HCT116 (cell line): ENCODE results near the gene SMIM32. TPM values are rescaled to one million over a fixed set of nuclear protein-coding genes. Genes with fewer than 3 reads are reported as not detected.

Experiments
- ATAC-seq: fragments of 200-7000 bp; cut with Tn5 transposase; 2 replicates; pipeline ENCODE4 v1.9.1; 2020; ENCODE audit warnings: mild to moderate bottlenecking, moderate library complexity
- BruUV-seq: library from RNA; stranded (reverse); fragments of 400-500 nt; replicated peaks from 2 replicates; lab custom pipeline; 2021; lab: Mats Ljungman, UMichigan
- CTCF ChIA-PET: fragments of 300-600 bp; sonication (Branson Sonifier 250); formaldehyde crosslinking; loops from one replicate; lab custom pipeline; 2021; ENCODE audit warnings: antibody characterized with exemption; lab: Charles Lee
- POLR2A ChIA-PET: fragments of 300-600, 350-600 bp; sonication (Branson Sonifier 250); formaldehyde crosslinking; loops from one replicate; lab custom pipeline; 2021; ENCODE audit warnings: antibody characterized with exemption; lab: Charles Lee
- RAD21 ChIA-PET, 2 experiments: fragments of 300-600 bp; sonication (Branson Sonifier 250); formaldehyde crosslinking; loops; one replicate each; lab custom pipeline; 2023; ENCODE audit warnings: low total read pairs in 2 of 2; ENCODE audit not compliant: uncharacterized antibody in 2 of 2, unreplicated experiment in 2 of 2, low non-redundant PET in 1 of 2; lab: Charles Lee
- DNase-seq: peaks from one replicate; pipeline ENCODE4 v3.0.0-alpha.2; 2010; ENCODE audit warnings: low read depth, low spot score
- H2AFZ ChIP-seq: fragments of 200-600 bp; shearing (Covaris generic), sonication (generic); 2 replicates; pipeline ENCODE4 v1.6.1; 2017; ENCODE audit warnings: low read depth, mixed run types, mixed read lengths, antibody characterized with exemption, low read length; ENCODE audit not compliant: poor library complexity, severe bottlenecking
- H3K27ac ChIP-seq: 2 replicates; pipeline ENCODE4 v1.5.1; 2012; ENCODE audit warnings: low read depth, low read length
- H3K27me3 ChIP-seq: fragments of 200-600 bp; sonication (generic); 2 replicates; pipeline ENCODE4 v1.6.1; 2016; ENCODE audit warnings: mixed run types, low read length, mixed read lengths; ENCODE audit not compliant: insufficient read depth
- H3K36me3 ChIP-seq, 2 experiments: fragments of 200-500 bp in 1 of 2; fragments of 200-600 bp in 1 of 2; sonication (Bioruptor generic) in 1 of 2; sonication (generic) in 1 of 2; 2 replicates each; pipeline versions ENCODE4 v1.5.1 to v1.6.1; 2014 to 2016; ENCODE audit warnings: low read length in 2 of 2, inconsistent platforms in 1 of 2, mixed read lengths in 1 of 2, mixed run types in 1 of 2; ENCODE audit not compliant: insufficient read depth in 2 of 2, control insufficient read depth in 1 of 2
- H3K4me1 ChIP-seq, 2 experiments: fragments of 200-600 bp in 1 of 2; sonication (generic) in 1 of 2; 2 replicates each; pipeline versions ENCODE4 v1.5.1 to v1.6.1; 2012 to 2017; ENCODE audit warnings: low read length in 2 of 2, inconsistent platforms in 1 of 2, mild to moderate bottlenecking in 1 of 2, mixed read lengths in 1 of 2, mixed run types in 1 of 2, moderate library complexity in 1 of 2; ENCODE audit not compliant: insufficient read depth in 2 of 2, control insufficient read depth in 1 of 2
- H3K4me2 ChIP-seq: fragments of 200-600 bp; sonication (generic); 2 replicates; pipeline ENCODE4 v1.6.1; 2017; ENCODE audit warnings: mixed run types, low read length, mixed read lengths
- H3K4me3 ChIP-seq, 2 experiments: fragments of 200-600 bp in 1 of 2; sonication (generic) in 1 of 2; replicated peaks in 1 of 2; 2 replicates each; pipeline ENCODE4 v1.5.1; 2011 to 2016; ENCODE audit warnings: low read length in 2 of 2, control low read depth in 1 of 2, low read depth in 1 of 2, mild to moderate bottlenecking in 1 of 2, mixed read lengths in 1 of 2, mixed run types in 1 of 2
- H3K79me2 ChIP-seq: fragments of 200-600 bp; sonication (generic); 2 replicates; pipeline ENCODE4 v1.6.1; 2017; ENCODE audit warnings: mild to moderate bottlenecking, mixed run types, low read length, moderate library complexity, mixed read lengths; ENCODE audit not compliant: insufficient read depth
- H3K9ac ChIP-seq: fragments of 200-600 bp; sonication (generic); 2 replicates; pipeline ENCODE4 v1.6.1; 2016; ENCODE audit warnings: low read length, mixed read lengths
- H3K9me2 ChIP-seq: fragments of 200-600 bp; sonication (generic), shearing (Covaris generic); 2 replicates; pipeline ENCODE4 v1.6.1; 2017; ENCODE audit warnings: mixed run types, mild to moderate bottlenecking, moderate library complexity; ENCODE audit not compliant: insufficient read depth
- H3K9me3 ChIP-seq, 2 experiments: fragments of 200-500 bp in 1 of 2; fragments of 200-600 bp in 1 of 2; sonication (Bioruptor generic) in 1 of 2; sonication (generic) in 1 of 2; 2 replicates each; pipeline ENCODE4 v1.6.1; 2014 to 2017; ENCODE audit warnings: low read length in 2 of 2, mixed read lengths in 2 of 2, inconsistent platforms in 1 of 2, low read depth in 1 of 2, mild to moderate bottlenecking in 1 of 2, mixed run types in 1 of 2, moderate library complexity in 1 of 2; ENCODE audit not compliant: control insufficient read depth in 1 of 2, insufficient read depth in 1 of 2
- H4K20me1 ChIP-seq: fragments of 200-600 bp; sonication (generic), shearing (Covaris generic); 2 replicates; pipeline ENCODE4 v1.6.1; 2017; ENCODE audit warnings: mixed run types, mild to moderate bottlenecking, moderate library complexity; ENCODE audit not compliant: insufficient read depth
- CBX3 ChIP-seq: IDR thresholded peaks from 2 replicates; pipeline ENCODE4 v1.6.1; 2012; ENCODE audit warnings: low read depth
- CTCF ChIP-seq, 3 experiments: fragments of 200-600 bp in 1 of 3; sonication (generic) in 1 of 3; IDR thresholded peaks in 2 of 3; conservative IDR thresholded peaks in 1 of 3; 2 replicates each; pipeline ENCODE4 v1.5.1; 2012 to 2017; ENCODE audit warnings: low read depth in 2 of 3, low read length in 2 of 3, antibody characterized with exemption in 1 of 3, borderline replicate concordance in 1 of 3, control low read depth in 1 of 3, mild to moderate bottlenecking in 1 of 3, mixed read lengths in 1 of 3, mixed run types in 1 of 3, moderate library complexity in 1 of 3; ENCODE audit not compliant: insufficient read depth in 1 of 3
- EGR1 ChIP-seq: IDR thresholded peaks from 2 replicates; pipeline ENCODE4 v1.6.1; 2012; ENCODE audit warnings: low read depth
- EZH2phosphoT487 ChIP-seq: fragments of 200-600 bp; IDR thresholded peaks from 2 replicates; pipeline ENCODE4 v1.6.1; 2018; ENCODE audit warnings: antibody characterized with exemption, borderline replicate concordance
- FOSL1 ChIP-seq: IDR thresholded peaks from 2 replicates; pipeline ENCODE4 v1.6.1; 2012; ENCODE audit warnings: low read depth
- MAX ChIP-seq: IDR thresholded peaks from 2 replicates; pipeline ENCODE4 v1.6.1; 2012
- RAD21 ChIP-seq: IDR thresholded peaks from 2 replicates; pipeline ENCODE4 v1.6.1; 2012; ENCODE audit warnings: low read depth, mild to moderate bottlenecking
- REST ChIP-seq: IDR thresholded peaks from 2 replicates; pipeline ENCODE4 v1.6.1; 2012; ENCODE audit warnings: low read depth
- intact Hi-C: fragments of 100-400 bp; cut with micrococcal nuclease; formaldehyde crosslinking; loops from 2 replicates; pipeline ENCODE4 v1.10.0; 2022
- total RNA-seq: library from RNA; stranded (reverse); gene quantifications from one replicate; pipeline ENCODE4 v1.2.1, GENCODE V29; 2021; ENCODE audit not compliant: unreplicated experiment

Gene SMIM32
- total RNA-seq, 1 experiment from 2014 or later: not detected

GRCh38 chr5:136155761-136156160, 37.2 kb downstream of the SMIM32 start:
- Histone ChIP-seq H3K9me2 (no peaks in the 10 kb centered on the region), H3K36me3 (peaks cover 11 to 13% of the 10 kb centered on the region in 2 experiments; a peak in 2 of 4 replicates), H3K9ac (no peak overlapping the region), H3K79me2 (peaks cover 97% of the 10 kb centered on the region), H3K4me2 (no peak overlapping the region), H3K27me3 (no peaks in the 10 kb centered on the region), H3K27ac (no peak overlapping the region), H2AFZ (no peak overlapping the region), H3K4me1 (no peaks in the 10 kb centered on the region), H3K4me3 (no peak overlapping the region), H4K20me1 (peaks cover 20% of the 10 kb centered on the region; the same call in 1 of the 2 replicates), H3K9me3 (no peaks in the 10 kb centered on the region)
- ChIA-PET POLR2A (no interaction called here), CTCF (no interaction called here), RAD21 (no interaction called here)
- TF ChIP-seq EZH2phosphoT487 (no peak), RAD21 (no peak), FOSL1 (no peak), EGR1 (no peak), CBX3 (no peak), MAX (no peak), REST (no peak), CTCF (IDR thresholded peaks at IDR 0.05 in 2 of 3, conservative IDR thresholded peaks at IDR 0.05 in 1 of 3; ENCODE audit: borderline replicate concordance in 1 of 3, insufficient read depth in 1 of 3, low read depth in 2 of 3, low read length in 2 of 3) (no peak)
- BruUV-seq: no TSS peak
- intact Hi-C loops: no loop called here
- DNase-seq (no peak), ATAC-seq (no peak)
